Caco-2 (cell line): ENCODE results near the gene GPR119. TPM values are rescaled to one million over a fixed set of nuclear protein-coding genes. Genes with fewer than 3 reads are reported as not detected.
"Not testable (repeated sequence)": the region's sequence is repeated elsewhere in the genome, so short reads cannot be mapped to it uniquely, and the experiment has no call there.

Experiments
- BruUV-seq: library from RNA; stranded (reverse); fragments of 400-500 nt; replicated peaks from 2 replicates; lab custom pipeline; 2021; lab: Mats Ljungman, UMichigan
- CTCF ChIA-PET: fragments of 300-600 bp; sonication (Branson Sonifier 250); formaldehyde crosslinking; loops from one replicate; lab custom pipeline; 2022; ENCODE audit warnings: antibody characterized with exemption; lab: Charles Lee
- POLR2A ChIA-PET: fragments of 300-600 bp; sonication (Branson Sonifier 250); formaldehyde crosslinking; loops from one replicate; lab custom pipeline; 2022; ENCODE audit warnings: antibody characterized with exemption; lab: Charles Lee
- DNase-seq, 2 experiments: peaks; one replicate each; pipeline versions ENCODE4 v3.0.0 to v3.0.0-alpha.2; 2020 to 2022
- H3K27me3 ChIP-seq: replicated peaks from 2 replicates; pipeline ENCODE4 v1.6.0; 2011; ENCODE audit warnings: low read length; ENCODE audit not compliant: control insufficient read depth, insufficient read depth
- H3K36me3 ChIP-seq: 2 replicates; pipeline ENCODE4 v1.5.1; 2011; ENCODE audit warnings: low read length; ENCODE audit not compliant: control insufficient read depth, insufficient read depth
- H3K4me1 ChIP-seq: fragments of 250-450 bp; sonication (Bioruptor Pico); 2 replicates; pipeline ENCODE4 v1.5.1; 2020; ENCODE audit warnings: mild to moderate bottlenecking
- H3K4me3 ChIP-seq: 2 replicates; pipeline ENCODE4 v1.5.1; 2011; ENCODE audit warnings: low read depth, mild to moderate bottlenecking, control low read depth, low read length
- H3K9me3 ChIP-seq: fragments of 250-450 bp; sonication (Bioruptor Pico); 2 replicates; pipeline ENCODE4 v1.5.1; 2020; ENCODE audit warnings: mild to moderate bottlenecking, moderate library complexity
- H3K27ac Mint-ChIP-seq: one replicate; pipeline ENCODE4 v1.8.0; 2022; ENCODE audit warnings: mixed read lengths; ENCODE audit not compliant: unreplicated experiment
- H3K27me3 Mint-ChIP-seq: one replicate; pipeline ENCODE4 v1.8.0; 2022; ENCODE audit warnings: mixed read lengths; ENCODE audit not compliant: insufficient read depth, unreplicated experiment
- H3K36me3 Mint-ChIP-seq: one replicate; pipeline ENCODE4 v1.8.0; 2022; ENCODE audit warnings: mild to moderate bottlenecking, mixed read lengths; ENCODE audit not compliant: insufficient read depth, unreplicated experiment
- H3K4me1 Mint-ChIP-seq: one replicate; pipeline ENCODE4 v1.8.0; 2022; ENCODE audit warnings: low read depth, mixed read lengths; ENCODE audit not compliant: unreplicated experiment
- H3K4me3 Mint-ChIP-seq: one replicate; pipeline ENCODE4 v1.8.0; 2022; ENCODE audit warnings: mild to moderate bottlenecking, moderate library complexity, mixed read lengths; ENCODE audit not compliant: unreplicated experiment
- H3K9me3 Mint-ChIP-seq: one replicate; pipeline ENCODE4 v1.8.0; 2022; ENCODE audit warnings: mixed read lengths; ENCODE audit not compliant: unreplicated experiment
- intact Hi-C: fragments of 100-400 bp; cut with micrococcal nuclease; formaldehyde crosslinking; loops from one replicate; pipeline ENCODE4 v1.10.0; 2022; ENCODE audit not compliant: unreplicated experiment
- total RNA-seq: library from RNA; stranded (reverse); gene quantifications from 2 replicates; pipeline ENCODE4 v1.2.3, GENCODE V29; 2022
- TF ChIP-seq, protein P1 (sequence below), 2 experiments: fragments of 200-600 bp in 1 of 2; IDR thresholded peaks; 1 replicate in 1 of 2; 2 replicates in 1 of 2; pipeline versions ENCODE4 v1.5.1 to v1.8.0; 2011 to 2022; ENCODE audit warnings: antibody characterized with exemption in 1 of 2, control low read depth in 1 of 2, inconsistent platforms in 1 of 2, low read depth in 1 of 2, low read length in 1 of 2, mild to moderate bottlenecking in 1 of 2, moderate library complexity in 1 of 2; ENCODE audit not compliant: insufficient read depth in 1 of 2, severe bottlenecking in 1 of 2, unreplicated experiment in 1 of 2

GPR119 gene
- total RNA-seq, 1 experiment from 2014 or later = 0.29 TPM

DNA sequence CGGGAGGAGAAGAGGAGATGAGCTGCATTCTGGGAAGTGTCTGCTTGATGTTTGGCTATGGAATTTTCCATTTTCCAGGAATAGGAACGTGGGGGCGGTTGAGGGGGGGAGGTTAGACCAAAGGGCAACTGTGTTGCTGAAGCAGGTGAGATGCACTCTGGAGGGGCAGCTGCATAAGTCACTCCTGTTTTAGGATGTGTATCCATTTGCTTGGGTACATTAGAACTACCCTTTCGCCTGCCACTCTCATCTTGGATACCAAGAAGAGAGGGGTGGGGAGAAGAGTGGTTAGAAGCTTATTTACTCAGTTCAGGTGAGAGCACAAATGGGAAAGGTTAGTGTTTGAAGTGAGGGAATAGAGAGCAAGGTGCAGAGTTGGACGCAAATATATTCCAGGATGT is 934 bp upstream of the GPR119 start:
- no peak for DNase-seq
- no peaks in the 10 kb centered on the region for H3K4me1 ChIP-seq
- Mint-ChIP-seq H3K36me3 (no peaks in the 10 kb centered on the region), H3K4me3 (no peak overlapping the region), H3K9me3 (no peaks in the 10 kb centered on the region), H3K27me3 (peaks cover 3% of the 10 kb centered on the region), H3K4me1 (no peaks in the 10 kb centered on the region), H3K27ac (no peak overlapping the region)
- POLR2A ChIA-PET = interaction anchor here (0.6 kb wide), 1 partner anchor 15 kb away, joined by 4 read pairs; no protein-coding TSS in a partner anchor
- no peaks in the 10 kb centered on the region for H3K27me3 ChIP-seq
- H3K9me3 ChIP-seq = no peaks in the 10 kb centered on the region
- intact Hi-C loops = no loop called here
- no peaks in the 10 kb centered on the region for H3K36me3 ChIP-seq
- BruUV-seq = no TSS peak
- TF ChIP-seq, protein P1, sequence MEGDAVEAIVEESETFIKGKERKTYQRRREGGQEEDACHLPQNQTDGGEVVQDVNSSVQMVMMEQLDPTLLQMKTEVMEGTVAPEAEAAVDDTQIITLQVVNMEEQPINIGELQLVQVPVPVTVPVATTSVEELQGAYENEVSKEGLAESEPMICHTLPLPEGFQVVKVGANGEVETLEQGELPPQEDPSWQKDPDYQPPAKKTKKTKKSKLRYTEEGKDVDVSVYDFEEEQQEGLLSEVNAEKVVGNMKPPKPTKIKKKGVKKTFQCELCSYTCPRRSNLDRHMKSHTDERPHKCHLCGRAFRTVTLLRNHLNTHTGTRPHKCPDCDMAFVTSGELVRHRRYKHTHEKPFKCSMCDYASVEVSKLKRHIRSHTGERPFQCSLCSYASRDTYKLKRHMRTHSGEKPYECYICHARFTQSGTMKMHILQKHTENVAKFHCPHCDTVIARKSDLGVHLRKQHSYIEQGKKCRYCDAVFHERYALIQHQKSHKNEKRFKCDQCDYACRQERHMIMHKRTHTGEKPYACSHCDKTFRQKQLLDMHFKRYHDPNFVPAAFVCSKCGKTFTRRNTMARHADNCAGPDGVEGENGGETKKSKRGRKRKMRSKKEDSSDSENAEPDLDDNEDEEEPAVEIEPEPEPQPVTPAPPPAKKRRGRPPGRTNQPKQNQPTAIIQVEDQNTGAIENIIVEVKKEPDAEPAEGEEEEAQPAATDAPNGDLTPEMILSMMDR (IDR thresholded peaks at IDR 0.05; ENCODE audit: insufficient read depth in 1 of 2, low read depth in 1 of 2, low read length in 1 of 2, severe bottlenecking in 1 of 2, unreplicated experiment in 1 of 2) = no peak
- H3K4me3 ChIP-seq = no peak overlapping the region
- CTCF ChIA-PET = no interaction called here

DNA sequence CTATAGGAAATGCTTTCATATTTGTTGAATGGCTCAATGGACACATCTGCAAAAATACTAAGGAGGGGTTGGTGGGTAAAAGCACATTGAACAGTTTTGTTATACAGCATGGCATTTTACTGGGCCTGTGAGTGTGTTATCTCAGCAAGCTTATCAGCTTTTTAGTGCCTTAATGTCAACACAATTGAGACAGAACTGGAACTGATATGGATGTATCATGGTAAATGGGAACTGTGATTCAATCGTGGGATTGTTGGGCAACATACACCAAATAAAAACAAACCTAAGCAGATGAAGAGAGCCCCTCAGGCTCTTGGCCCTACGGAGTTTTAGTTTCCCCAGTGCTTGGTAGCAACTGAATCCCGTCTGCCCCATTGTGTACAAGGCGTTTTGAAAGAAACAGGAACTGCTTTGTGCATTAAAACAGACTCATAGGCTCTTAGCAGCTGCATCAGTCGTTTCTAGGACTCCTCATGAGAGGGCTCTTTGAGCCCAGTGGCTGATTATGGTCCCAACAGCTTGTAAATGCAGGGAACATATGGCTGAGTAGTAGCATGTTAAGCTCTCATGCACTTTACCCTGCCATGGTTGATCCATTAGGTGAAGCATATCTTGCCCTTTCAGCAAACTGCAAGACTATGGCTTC is 7.3 kb downstream of the GPR119 start:
- H3K36me3 ChIP-seq = no peaks in the 10 kb centered on the region

DNA sequence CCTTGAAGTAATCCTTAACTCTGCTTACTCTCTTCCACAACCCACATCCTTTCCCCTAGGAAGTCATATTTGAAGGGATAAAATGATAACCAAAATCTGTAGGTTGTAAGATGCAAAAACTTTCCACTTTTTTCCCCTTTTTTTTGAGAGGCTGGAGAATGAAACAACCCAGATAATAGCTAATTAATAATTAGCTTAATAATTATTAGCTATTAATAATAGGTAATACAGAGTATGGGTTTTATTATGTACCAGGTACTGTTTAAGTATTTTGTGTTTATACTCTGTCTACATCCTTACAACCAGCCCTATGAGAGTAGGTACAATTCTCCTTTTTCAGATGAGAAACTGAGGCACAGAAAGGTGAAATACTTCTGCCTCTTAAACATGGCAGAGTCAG is 9.4 kb downstream of the GPR119 start:
- Mint-ChIP-seq H3K4me3 (no peak overlapping the region), H3K9me3 (no peaks in the 10 kb centered on the region), H3K36me3 (no peaks in the 10 kb centered on the region), H3K4me1 (no peaks in the 10 kb centered on the region), H3K27ac (no peak overlapping the region), H3K27me3 (no peaks in the 10 kb centered on the region)
- BruUV-seq = no TSS peak
- H3K4me3 ChIP-seq = no peak overlapping the region
- H3K4me1 ChIP-seq = no peaks in the 10 kb centered on the region
- H3K36me3 ChIP-seq = no peaks in the 10 kb centered on the region
- intact Hi-C loops = no loop called here
- no peak for DNase-seq
- H3K27me3 ChIP-seq = no peaks in the 10 kb centered on the region
- TF ChIP-seq, protein P1 (IDR thresholded peaks at IDR 0.05; ENCODE audit: insufficient read depth in 1 of 2, low read depth in 1 of 2, low read length in 1 of 2, severe bottlenecking in 1 of 2, unreplicated experiment in 1 of 2) = no peak
- no peaks in the 10 kb centered on the region for H3K9me3 ChIP-seq
- ChIA-PET CTCF (no interaction called here), POLR2A (no interaction called here)

More for the DNA sequence above, 7.3 kb downstream of the GPR119 start:
- DNase-seq = no peak
- no peaks in the 10 kb centered on the region for H3K9me3 Mint-ChIP-seq
- Histone ChIP-seq H3K27me3 (no peaks in the 10 kb centered on the region), H3K9me3 (no peaks in the 10 kb centered on the region), H3K4me3 (no peak overlapping the region), H3K4me1 (no peaks in the 10 kb centered on the region)
- no peaks in the 10 kb centered on the region for H3K4me1 Mint-ChIP-seq
- H3K36me3 Mint-ChIP-seq = no peaks in the 10 kb centered on the region
- peaks cover 3% of the 10 kb centered on the region for H3K27me3 Mint-ChIP-seq
- TF ChIP-seq, protein P1 (IDR thresholded peaks at IDR 0.05; ENCODE audit: insufficient read depth in 1 of 2, low read depth in 1 of 2, low read length in 1 of 2, severe bottlenecking in 1 of 2, unreplicated experiment in 1 of 2) = no peak
- BruUV-seq = no TSS peak
- ChIA-PET CTCF (no interaction called here), POLR2A (no interaction called here)
- H3K4me3 Mint-ChIP-seq = no peak overlapping the region
- no peak overlapping the region for H3K27ac Mint-ChIP-seq
- intact Hi-C loops = no loop called here

DNA sequence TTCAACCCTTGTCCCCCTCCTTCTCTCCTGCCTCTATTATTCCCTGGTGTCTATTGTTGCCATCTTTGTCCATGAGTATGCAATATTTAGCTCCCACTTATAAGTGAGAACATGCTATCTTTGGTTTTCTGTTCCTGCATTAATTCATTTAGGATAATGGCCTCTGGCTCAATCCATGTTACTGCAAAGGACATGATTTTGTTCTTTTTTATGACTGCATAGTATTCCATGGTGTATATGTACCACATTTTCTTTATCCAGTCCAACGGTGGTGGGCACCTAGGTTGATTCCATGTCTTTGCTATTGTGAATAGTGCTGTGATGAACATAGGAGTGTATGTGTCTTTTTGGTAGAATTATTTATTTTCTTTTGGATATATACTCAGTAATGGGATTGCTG is 33.4 kb downstream of the GPR119 start:
- CTCF ChIA-PET, intact Hi-C loops, H3K4me1 Mint-ChIP-seq, DNase-seq, H3K27ac Mint-ChIP-seq, H3K9me3 Mint-ChIP-seq, H3K4me3 Mint-ChIP-seq, H3K4me1 ChIP-seq, H3K9me3 ChIP-seq, H3K4me3 ChIP-seq, H3K27me3 Mint-ChIP-seq, POLR2A ChIA-PET, BruUV-seq, H3K27me3 ChIP-seq, H3K36me3 ChIP-seq, H3K36me3 Mint-ChIP-seq: not testable (repeated sequence)
